HEK293 (cell line): Measurements from ENCODE around the gene VWA3B.

Experiments used
- CTCF ChIA-PET: fragments of 350-600 bp; formaldehyde crosslinking; extraction: SDS; loops from one replicate; lab custom pipeline; 2021; ENCODE audit warnings: antibody characterized with exemption; lab: Yijun Ruan, JAX
- POLR2A ChIA-PET: fragments of 300-600 bp; formaldehyde crosslinking; extraction: SDS; loops from one replicate; lab custom pipeline; 2020; ENCODE audit warnings: antibody characterized with exemption, inconsistent platforms; lab: Yijun Ruan, JAX
- H3K27ac ChIP-seq: fragments of 200-500 bp; sonication (Bioruptor generic); 2 replicates; pipeline ENCODE4 v1.5.1; 2014; ENCODE audit warnings: low read depth, low read length, control low read depth, inconsistent platforms; ENCODE audit errors: extremely low read depth
- H3K36me3 ChIP-seq, 2 experiments: fragments of 200-500 bp in 1 of 2; sonication (Bioruptor generic) in 1 of 2; 1 replicate in 1 of 2; 2 replicates in 1 of 2; pipeline ENCODE4 v1.5.1; 2014 to 2017; ENCODE audit warnings: inconsistent platforms in 2 of 2, low read length in 2 of 2; ENCODE audit not compliant: control insufficient read depth in 2 of 2, insufficient read depth in 1 of 2
- H3K4me1 ChIP-seq: fragments of 200-500 bp; sonication (Bioruptor generic); 2 replicates; pipeline ENCODE4 v1.5.1; 2014; ENCODE audit warnings: mild to moderate bottlenecking, low read length, inconsistent platforms; ENCODE audit not compliant: control insufficient read depth, insufficient read depth
- H3K4me3 ChIP-seq: 2 replicates; pipeline ENCODE4 v1.5.1; 2011; ENCODE audit warnings: low read depth, mild to moderate bottlenecking, control low read depth, low read length, moderate library complexity
- H3K9me3 ChIP-seq: fragments of 200-500 bp; sonication (Bioruptor generic); 2 replicates; pipeline ENCODE4 v1.5.1; 2014; ENCODE audit warnings: low read depth, low read length, inconsistent platforms; ENCODE audit not compliant: control insufficient read depth, insufficient read depth
- BCL11B ChIP-seq: fragments of 450-650 bp; formaldehyde crosslinking; IDR thresholded peaks from 2 replicates; pipeline ENCODE4 v1.5.1; 2016; ENCODE audit warnings: low read depth, missing biosample characterization, missing genetic modification characterization
- KLF10 ChIP-seq: fragments of 450-650 bp; IDR thresholded peaks from 2 replicates; pipeline ENCODE4 v1.5.1; 2018; ENCODE audit warnings: missing biosample characterization, mild to moderate bottlenecking, missing genetic modification characterization
- PRDM10 ChIP-seq: fragments of 450-650 bp; formaldehyde crosslinking; IDR thresholded peaks from 2 replicates; pipeline ENCODE4 v1.5.1; 2016; ENCODE audit warnings: missing biosample characterization, missing genetic modification characterization
- SCRT1 ChIP-seq: fragments of 450-650 bp; formaldehyde crosslinking; IDR thresholded peaks from 2 replicates; pipeline ENCODE4 v1.5.1; 2016; ENCODE audit warnings: missing biosample characterization, missing genetic modification characterization, borderline replicate concordance
- SCRT2 ChIP-seq: fragments of 450-650 bp; formaldehyde crosslinking; IDR thresholded peaks from 2 replicates; pipeline ENCODE4 v1.5.1; 2016; ENCODE audit warnings: missing biosample characterization, missing genetic modification characterization
- WT1 ChIP-seq: fragments of 450-650 bp; formaldehyde crosslinking; IDR thresholded peaks from 2 replicates; pipeline ENCODE4 v1.5.1; 2016; ENCODE audit warnings: missing biosample characterization, missing genetic modification characterization
- ZNF112 ChIP-seq: fragments of 450-650 bp; formaldehyde crosslinking; IDR thresholded peaks from 2 replicates; pipeline ENCODE4 v1.5.0; 2017; ENCODE audit warnings: missing biosample characterization, missing genetic modification characterization
- ZNF138 ChIP-seq: fragments of 450-650 bp; formaldehyde crosslinking; IDR thresholded peaks from 2 replicates; pipeline ENCODE4 v1.5.1; 2016; ENCODE audit warnings: missing biosample characterization, missing genetic modification characterization, borderline replicate concordance
- ZNF140 ChIP-seq: fragments of 450-650 bp; formaldehyde crosslinking; IDR thresholded peaks from 2 replicates; pipeline ENCODE4 v1.5.1; 2016; ENCODE audit warnings: missing biosample characterization, missing genetic modification characterization
- ZNF169 ChIP-seq: fragments of 450-650 bp; formaldehyde crosslinking; IDR thresholded peaks from 2 replicates; pipeline ENCODE4 v1.5.1; 2016; ENCODE audit warnings: missing biosample characterization, missing genetic modification characterization
- ZNF248 ChIP-seq: fragments of 450-650 bp; formaldehyde crosslinking; IDR thresholded peaks from 2 replicates; pipeline ENCODE4 v1.5.1; 2017; ENCODE audit warnings: missing biosample characterization, missing genetic modification characterization
- ZNF433 ChIP-seq: fragments of 450-650 bp; formaldehyde crosslinking; IDR thresholded peaks from 2 replicates; pipeline ENCODE4 v1.5.1; 2016; ENCODE audit warnings: missing biosample characterization, missing genetic modification characterization, low read depth
- ZNF449 ChIP-seq: fragments of 450-650 bp; formaldehyde crosslinking; IDR thresholded peaks from 2 replicates; pipeline ENCODE4 v1.5.1; 2017; ENCODE audit warnings: missing biosample characterization, mild to moderate bottlenecking, missing genetic modification characterization, moderate library complexity
- ZNF501 ChIP-seq: fragments of 450-650 bp; formaldehyde crosslinking; IDR thresholded peaks from 2 replicates; pipeline ENCODE4 v1.5.1; 2016; ENCODE audit warnings: missing biosample characterization, missing genetic modification characterization
- ZNF510 ChIP-seq: fragments of 450-650 bp; formaldehyde crosslinking; IDR thresholded peaks from 2 replicates; pipeline ENCODE4 v1.5.1; 2018; ENCODE audit warnings: mild to moderate bottlenecking, missing genetic modification characterization, missing biosample characterization; ENCODE audit not compliant: insufficient replicate concordance
- ZNF596 ChIP-seq: fragments of 450-650 bp; IDR thresholded peaks from 2 replicates; pipeline ENCODE4 v1.5.0; 2018; ENCODE audit warnings: missing biosample characterization, mild to moderate bottlenecking, missing genetic modification characterization, moderate library complexity
- ZNF623 ChIP-seq: fragments of 450-650 bp; formaldehyde crosslinking; IDR thresholded peaks from 2 replicates; pipeline ENCODE4 v1.5.1; 2016; ENCODE audit warnings: missing biosample characterization, missing genetic modification characterization
- ZNF626 ChIP-seq: fragments of 450-650 bp; sonication (Bioruptor Pico); formaldehyde crosslinking; IDR thresholded peaks from 2 replicates; pipeline ENCODE4 v1.5.1; 2018; ENCODE audit warnings: missing biosample characterization, missing genetic modification characterization, inconsistent platforms
- ZNF76 ChIP-seq: fragments of 450-650 bp; formaldehyde crosslinking; IDR thresholded peaks from 2 replicates; pipeline ENCODE4; 2016; ENCODE audit warnings: low read depth, missing biosample characterization, missing genetic modification characterization, borderline replicate concordance
- ZSCAN16 ChIP-seq: fragments of 450-650 bp; formaldehyde crosslinking; IDR thresholded peaks from 2 replicates; pipeline ENCODE4 v1.5.1; 2016; ENCODE audit warnings: missing biosample characterization, missing genetic modification characterization
- TF ChIP-seq, protein P1 (sequence below): fragments of 450-650 bp; formaldehyde crosslinking; optimal IDR thresholded peaks from 2 replicates; pipeline ENCODE3; 2016; ENCODE audit warnings: missing biosample characterization, mild to moderate bottlenecking, missing genetic modification characterization
- TF ChIP-seq, protein P2 (sequence below): fragments of 450-650 bp; formaldehyde crosslinking; IDR thresholded peaks from 2 replicates; pipeline ENCODE4 v1.5.1; 2017; ENCODE audit warnings: missing biosample characterization, missing genetic modification characterization
- TF ChIP-seq, protein P3 (sequence below): fragments of 450-650 bp; formaldehyde crosslinking; IDR thresholded peaks from 2 replicates; pipeline ENCODE4 v1.5.1; 2016; ENCODE audit warnings: missing biosample characterization, missing genetic modification characterization

Gene VWA3B, protein sequence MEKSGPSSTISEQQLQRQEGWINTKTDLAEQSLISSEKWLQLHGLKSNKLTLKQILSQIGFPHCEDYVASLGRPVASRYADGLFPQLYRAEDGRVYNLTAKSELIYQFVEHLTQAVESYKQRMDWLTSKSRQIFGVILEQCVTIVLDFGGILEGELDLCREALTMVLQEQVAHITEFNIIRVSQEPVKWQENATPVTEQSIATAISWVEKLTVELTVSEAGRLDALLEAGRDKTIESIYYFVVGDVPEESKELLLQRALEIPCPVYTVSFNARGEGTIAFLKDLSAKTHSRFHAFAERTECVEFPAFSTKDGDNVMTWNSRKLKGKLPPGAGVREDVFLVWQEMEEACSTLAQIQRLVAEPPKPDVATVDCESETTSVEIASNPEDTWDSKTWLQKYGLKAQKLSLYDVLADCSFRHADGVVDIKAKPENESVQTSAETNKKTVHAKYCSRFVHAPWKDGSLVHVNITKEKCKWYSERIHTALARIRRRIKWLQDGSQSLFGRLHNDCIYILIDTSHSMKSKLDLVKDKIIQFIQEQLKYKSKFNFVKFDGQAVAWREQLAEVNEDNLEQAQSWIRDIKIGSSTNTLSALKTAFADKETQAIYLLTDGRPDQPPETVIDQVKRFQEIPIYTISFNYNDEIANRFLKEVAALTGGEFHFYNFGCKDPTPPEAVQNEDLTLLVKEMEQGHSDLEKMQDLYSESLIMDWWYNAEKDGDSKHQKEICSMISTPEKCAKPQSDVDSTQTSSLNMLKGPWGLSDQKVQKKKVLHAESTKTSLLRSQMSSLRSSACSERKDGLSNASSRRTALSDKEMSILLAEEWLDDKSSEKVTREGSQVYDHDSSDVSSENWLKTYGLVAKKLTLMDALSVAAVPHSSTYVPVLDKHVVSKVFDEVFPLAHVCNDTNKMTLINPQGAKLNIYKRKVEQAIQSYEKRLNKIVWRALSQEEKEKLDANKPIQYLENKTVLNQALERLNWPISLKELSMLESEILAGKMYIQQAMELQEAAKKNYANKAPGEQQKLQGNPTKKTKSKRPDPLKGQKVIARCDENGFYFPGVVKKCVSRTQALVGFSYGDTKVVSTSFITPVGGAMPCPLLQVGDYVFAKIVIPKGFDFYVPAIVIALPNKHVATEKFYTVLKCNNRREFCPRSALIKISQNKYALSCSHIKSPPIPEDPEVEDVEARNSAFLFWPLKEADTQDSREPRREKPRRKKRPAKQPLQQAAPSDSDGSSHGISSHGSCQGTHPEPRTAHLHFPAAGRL (N-terminal part only)

DNA sequence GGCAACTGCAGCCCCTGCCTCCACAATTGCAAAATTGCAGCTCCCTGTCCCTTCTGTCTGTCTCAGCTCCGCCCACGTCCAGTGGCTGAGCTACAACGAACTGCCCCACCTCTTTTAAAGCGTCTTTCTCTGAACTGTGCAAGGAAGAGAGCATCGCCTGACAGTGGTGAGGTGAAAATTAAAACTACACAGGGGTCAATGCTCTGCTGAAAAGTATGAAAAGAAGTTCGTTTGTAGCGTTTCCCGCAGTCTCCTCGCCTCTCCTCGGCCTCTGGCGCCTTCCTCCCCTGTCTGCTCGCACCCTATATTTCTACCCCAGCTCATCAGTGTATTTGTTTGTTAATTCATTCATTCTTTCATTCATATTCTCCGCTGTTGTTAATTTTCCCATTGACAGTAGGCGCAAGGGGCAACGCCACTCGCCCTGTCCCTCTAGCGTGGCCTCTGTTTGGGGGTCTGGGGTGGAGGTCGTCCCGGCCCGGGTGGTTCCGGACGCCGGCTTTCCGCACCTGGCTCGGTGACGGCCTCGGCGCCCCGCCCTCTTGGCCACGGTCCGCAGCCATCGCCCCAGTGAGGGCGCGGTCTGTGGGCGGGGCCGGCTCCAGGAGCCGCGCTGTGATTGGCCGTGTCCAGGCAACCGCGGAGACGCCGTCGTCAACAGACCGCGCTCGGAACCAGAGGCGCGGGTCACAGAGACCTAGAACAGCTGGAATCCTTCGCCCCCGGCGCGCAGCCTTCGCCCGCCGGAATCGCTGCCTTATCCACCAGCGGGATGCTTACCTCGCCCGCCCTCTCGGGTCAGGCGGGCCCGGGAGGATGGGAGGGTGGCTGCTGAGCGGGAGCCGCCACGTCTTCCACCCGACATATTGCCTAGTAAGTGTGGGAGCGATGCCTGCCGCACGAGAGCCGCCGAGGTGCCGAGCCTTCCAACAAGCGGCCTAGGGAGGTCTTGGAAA, at the start of gene VWA3B:
Gene VWA3B (plus strand): TSS at position 677 of the 956 bp plus-strand sequence. CDS start 5,926 bp downstream, outside the sequence.
- H3K36me3 ChIP-seq, result no peaks in the 10 kb centered on the region
- no peaks in the 10 kb centered on the region for H3K9me3 ChIP-seq
- H3K27ac ChIP-seq, result no peak within 1 kb of the TSS
- ChIA-PET CTCF (no interaction called here), POLR2A (no interaction called here)
- H3K4me3 ChIP-seq, result peak within 1 kb of the TSS; percentile 65
- no peaks in the 10 kb centered on the region for H3K4me1 ChIP-seq
- TF ChIP-seq ZNF169 (tag by site-specific recombination) (no peak), ZNF140 (no peak), ZNF501 (tag by site-specific recombination) (no peak), ZNF510 (tag by site-specific recombination) (no peak), ZSCAN16 (tag by site-specific recombination) (no peak), ZNF433 (tag by site-specific recombination) (no peak), ZNF112 (tag by site-specific recombination) (no peak), KLF10 (tag by site-specific recombination) (peak; percentile 59; the same call in 1 of the 2 replicates), ZNF623 (no peak), ZNF76 (tag by site-specific recombination) (no peak), ZNF248 (tag by site-specific recombination) (no peak), BCL11B (tag by site-specific recombination) (no peak), ZNF596 (no peak), WT1 (tag by site-specific recombination) (no peak), ZNF449 (tag by site-specific recombination) (no peak), SCRT2 (tag by site-specific recombination) (no peak), PRDM10 (peak; percentile 21; the same call in 1 of the 2 replicates), ZNF138 (tag by site-specific recombination) (no peak), SCRT1 (tag by site-specific recombination) (no peak), ZNF626 (tag by site-specific recombination) (no peak)
- TF ChIP-seq, protein P1, sequence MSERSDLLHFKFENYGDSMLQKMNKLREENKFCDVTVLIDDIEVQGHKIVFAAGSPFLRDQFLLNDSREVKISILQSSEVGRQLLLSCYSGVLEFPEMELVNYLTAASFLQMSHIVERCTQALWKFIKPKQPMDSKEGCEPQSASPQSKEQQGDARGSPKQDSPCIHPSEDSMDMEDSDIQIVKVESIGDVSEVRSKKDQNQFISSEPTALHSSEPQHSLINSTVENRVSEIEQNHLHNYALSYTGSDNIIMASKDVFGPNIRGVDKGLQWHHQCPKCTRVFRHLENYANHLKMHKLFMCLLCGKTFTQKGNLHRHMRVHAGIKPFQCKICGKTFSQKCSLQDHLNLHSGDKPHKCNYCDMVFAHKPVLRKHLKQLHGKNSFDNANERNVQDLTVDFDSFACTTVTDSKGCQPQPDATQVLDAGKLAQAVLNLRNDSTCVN (tag by site-specific recombination), result peak; percentile 71
- TF ChIP-seq, protein P2, sequence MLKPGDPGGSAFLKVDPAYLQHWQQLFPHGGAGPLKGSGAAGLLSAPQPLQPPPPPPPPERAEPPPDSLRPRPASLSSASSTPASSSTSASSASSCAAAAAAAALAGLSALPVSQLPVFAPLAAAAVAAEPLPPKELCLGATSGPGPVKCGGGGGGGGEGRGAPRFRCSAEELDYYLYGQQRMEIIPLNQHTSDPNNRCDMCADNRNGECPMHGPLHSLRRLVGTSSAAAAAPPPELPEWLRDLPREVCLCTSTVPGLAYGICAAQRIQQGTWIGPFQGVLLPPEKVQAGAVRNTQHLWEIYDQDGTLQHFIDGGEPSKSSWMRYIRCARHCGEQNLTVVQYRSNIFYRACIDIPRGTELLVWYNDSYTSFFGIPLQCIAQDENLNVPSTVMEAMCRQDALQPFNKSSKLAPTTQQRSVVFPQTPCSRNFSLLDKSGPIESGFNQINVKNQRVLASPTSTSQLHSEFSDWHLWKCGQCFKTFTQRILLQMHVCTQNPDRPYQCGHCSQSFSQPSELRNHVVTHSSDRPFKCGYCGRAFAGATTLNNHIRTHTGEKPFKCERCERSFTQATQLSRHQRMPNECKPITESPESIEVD (tag by site-specific recombination), result no peak
- TF ChIP-seq, protein P3, sequence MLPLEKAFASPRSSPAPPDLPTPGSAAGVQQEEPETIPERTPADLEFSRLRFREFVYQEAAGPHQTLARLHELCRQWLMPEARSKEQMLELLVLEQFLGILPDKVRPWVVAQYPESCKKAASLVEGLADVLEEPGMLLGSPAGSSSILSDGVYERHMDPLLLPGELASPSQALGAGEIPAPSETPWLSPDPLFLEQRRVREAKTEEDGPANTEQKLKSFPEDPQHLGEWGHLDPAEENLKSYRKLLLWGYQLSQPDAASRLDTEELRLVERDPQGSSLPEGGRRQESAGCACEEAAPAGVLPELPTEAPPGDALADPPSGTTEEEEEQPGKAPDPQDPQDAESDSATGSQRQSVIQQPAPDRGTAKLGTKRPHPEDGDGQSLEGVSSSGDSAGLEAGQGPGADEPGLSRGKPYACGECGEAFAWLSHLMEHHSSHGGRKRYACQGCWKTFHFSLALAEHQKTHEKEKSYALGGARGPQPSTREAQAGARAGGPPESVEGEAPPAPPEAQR, result no peak
